Caco-2 (cell line): ENCODE data around the gene PLEKHN1. TPM values are rescaled to one million over a fixed set of nuclear protein-coding genes. Genes with fewer than 3 reads are reported as not detected.

Experiments
- BruUV-seq: library from RNA; stranded (reverse); fragments of 400-500 nt; replicated peaks from 2 replicates; lab custom pipeline; 2021; lab: Mats Ljungman, UMichigan
- CTCF ChIA-PET: fragments of 300-600 bp; sonication (Branson Sonifier 250); formaldehyde crosslinking; loops from one replicate; lab custom pipeline; 2022; ENCODE audit warnings: antibody characterized with exemption; lab: Charles Lee
- POLR2A ChIA-PET: fragments of 300-600 bp; sonication (Branson Sonifier 250); formaldehyde crosslinking; loops from one replicate; lab custom pipeline; 2022; ENCODE audit warnings: antibody characterized with exemption; lab: Charles Lee
- DNase-seq, 2 experiments: peaks; one replicate each; pipeline versions ENCODE4 v3.0.0 to v3.0.0-alpha.2; 2020 to 2022
- H3K27me3 ChIP-seq: replicated peaks from 2 replicates; pipeline ENCODE4 v1.6.0; 2011; ENCODE audit warnings: low read length; ENCODE audit not compliant: control insufficient read depth, insufficient read depth
- H3K36me3 ChIP-seq: 2 replicates; pipeline ENCODE4 v1.5.1; 2011; ENCODE audit warnings: low read length; ENCODE audit not compliant: control insufficient read depth, insufficient read depth
- H3K4me1 ChIP-seq: fragments of 250-450 bp; sonication (Bioruptor Pico); 2 replicates; pipeline ENCODE4 v1.5.1; 2020; ENCODE audit warnings: mild to moderate bottlenecking
- H3K4me3 ChIP-seq: 2 replicates; pipeline ENCODE4 v1.5.1; 2011; ENCODE audit warnings: low read depth, mild to moderate bottlenecking, control low read depth, low read length
- H3K9me3 ChIP-seq: fragments of 250-450 bp; sonication (Bioruptor Pico); 2 replicates; pipeline ENCODE4 v1.5.1; 2020; ENCODE audit warnings: mild to moderate bottlenecking, moderate library complexity
- H3K27ac Mint-ChIP-seq: one replicate; pipeline ENCODE4 v1.8.0; 2022; ENCODE audit warnings: mixed read lengths; ENCODE audit not compliant: unreplicated experiment
- H3K27me3 Mint-ChIP-seq: one replicate; pipeline ENCODE4 v1.8.0; 2022; ENCODE audit warnings: mixed read lengths; ENCODE audit not compliant: insufficient read depth, unreplicated experiment
- H3K36me3 Mint-ChIP-seq: one replicate; pipeline ENCODE4 v1.8.0; 2022; ENCODE audit warnings: mild to moderate bottlenecking, mixed read lengths; ENCODE audit not compliant: insufficient read depth, unreplicated experiment
- H3K4me1 Mint-ChIP-seq: one replicate; pipeline ENCODE4 v1.8.0; 2022; ENCODE audit warnings: low read depth, mixed read lengths; ENCODE audit not compliant: unreplicated experiment
- H3K4me3 Mint-ChIP-seq: one replicate; pipeline ENCODE4 v1.8.0; 2022; ENCODE audit warnings: mild to moderate bottlenecking, moderate library complexity, mixed read lengths; ENCODE audit not compliant: unreplicated experiment
- H3K9me3 Mint-ChIP-seq: one replicate; pipeline ENCODE4 v1.8.0; 2022; ENCODE audit warnings: mixed read lengths; ENCODE audit not compliant: unreplicated experiment
- intact Hi-C: fragments of 100-400 bp; cut with micrococcal nuclease; formaldehyde crosslinking; loops from one replicate; pipeline ENCODE4 v1.10.0; 2022; ENCODE audit not compliant: unreplicated experiment
- total RNA-seq: library from RNA; stranded (reverse); gene quantifications from 2 replicates; pipeline ENCODE4 v1.2.3, GENCODE V29; 2022
- TF ChIP-seq, protein P1 (sequence below), 2 experiments: fragments of 200-600 bp in 1 of 2; IDR thresholded peaks; 1 replicate in 1 of 2; 2 replicates in 1 of 2; pipeline versions ENCODE4 v1.5.1 to v1.8.0; 2011 to 2022; ENCODE audit warnings: antibody characterized with exemption in 1 of 2, control low read depth in 1 of 2, inconsistent platforms in 1 of 2, low read depth in 1 of 2, low read length in 1 of 2, mild to moderate bottlenecking in 1 of 2, moderate library complexity in 1 of 2; ENCODE audit not compliant: insufficient read depth in 1 of 2, severe bottlenecking in 1 of 2, unreplicated experiment in 1 of 2

Gene PLEKHN1
- total RNA-seq, 1 experiment from 2014 or later = 3.1 TPM

DNA sequence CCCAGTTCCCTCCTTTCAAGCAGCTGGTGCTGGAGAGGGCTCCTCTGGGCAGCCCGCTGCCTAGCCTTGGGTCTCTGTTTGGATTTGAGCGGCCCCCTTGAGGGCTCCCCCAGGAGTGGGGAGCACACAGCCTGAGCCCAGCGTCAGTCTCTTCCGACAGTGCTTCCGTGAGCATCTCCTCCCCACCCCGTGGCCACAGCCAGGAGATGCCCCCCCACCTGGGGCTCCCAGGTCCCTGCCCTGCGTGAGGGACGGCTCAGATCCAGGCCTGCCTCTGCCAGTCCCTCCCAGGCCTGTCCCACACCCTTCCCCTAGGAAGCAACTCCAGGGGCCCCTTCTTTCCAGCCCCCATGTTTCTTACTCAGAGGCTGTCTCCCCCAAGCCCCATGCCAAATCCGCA lies 39.0 kb upstream of the PLEKHN1 start:
- intact Hi-C loops = no loop called here
- H3K27me3 Mint-ChIP-seq = peaks cover 13% of the 10 kb centered on the region

GRCh38 chr1:927748-928147 lies 38.5 kb upstream of the PLEKHN1 start:
- Mint-ChIP-seq H3K36me3 (no peaks in the 10 kb centered on the region), H3K9me3 (no peaks in the 10 kb centered on the region), H3K4me3 (no peak overlapping the region), H3K4me1 (no peaks in the 10 kb centered on the region), H3K27ac (no peak overlapping the region), H3K27me3 (peaks cover 13% of the 10 kb centered on the region)
- ChIA-PET CTCF (no interaction called here), POLR2A (no interaction called here)
- TF ChIP-seq, protein P1, sequence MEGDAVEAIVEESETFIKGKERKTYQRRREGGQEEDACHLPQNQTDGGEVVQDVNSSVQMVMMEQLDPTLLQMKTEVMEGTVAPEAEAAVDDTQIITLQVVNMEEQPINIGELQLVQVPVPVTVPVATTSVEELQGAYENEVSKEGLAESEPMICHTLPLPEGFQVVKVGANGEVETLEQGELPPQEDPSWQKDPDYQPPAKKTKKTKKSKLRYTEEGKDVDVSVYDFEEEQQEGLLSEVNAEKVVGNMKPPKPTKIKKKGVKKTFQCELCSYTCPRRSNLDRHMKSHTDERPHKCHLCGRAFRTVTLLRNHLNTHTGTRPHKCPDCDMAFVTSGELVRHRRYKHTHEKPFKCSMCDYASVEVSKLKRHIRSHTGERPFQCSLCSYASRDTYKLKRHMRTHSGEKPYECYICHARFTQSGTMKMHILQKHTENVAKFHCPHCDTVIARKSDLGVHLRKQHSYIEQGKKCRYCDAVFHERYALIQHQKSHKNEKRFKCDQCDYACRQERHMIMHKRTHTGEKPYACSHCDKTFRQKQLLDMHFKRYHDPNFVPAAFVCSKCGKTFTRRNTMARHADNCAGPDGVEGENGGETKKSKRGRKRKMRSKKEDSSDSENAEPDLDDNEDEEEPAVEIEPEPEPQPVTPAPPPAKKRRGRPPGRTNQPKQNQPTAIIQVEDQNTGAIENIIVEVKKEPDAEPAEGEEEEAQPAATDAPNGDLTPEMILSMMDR (IDR thresholded peaks at IDR 0.05; ENCODE audit: insufficient read depth in 1 of 2, low read depth in 1 of 2, low read length in 1 of 2, severe bottlenecking in 1 of 2, unreplicated experiment in 1 of 2) = no peak
- no peaks in the 10 kb centered on the region for H3K4me1 ChIP-seq
- no peaks in the 10 kb centered on the region for H3K9me3 ChIP-seq
- BruUV-seq = no TSS peak
- no peaks in the 10 kb centered on the region for H3K36me3 ChIP-seq
- DNase-seq = no peak
- no peak overlapping the region for H3K4me3 ChIP-seq
- H3K27me3 ChIP-seq = peaks cover 6% of the 10 kb centered on the region; the same call in 1 of the 2 replicates
- intact Hi-C loops = no loop called here

More for the DNA sequence above, 39.0 kb upstream of the PLEKHN1 start:
- H3K36me3 ChIP-seq = no peaks in the 10 kb centered on the region
- Mint-ChIP-seq H3K27ac (no peak overlapping the region), H3K4me1 (no peaks in the 10 kb centered on the region), H3K4me3 (no peak overlapping the region), H3K9me3 (no peaks in the 10 kb centered on the region), H3K36me3 (no peaks in the 10 kb centered on the region)
- no TSS peak for BruUV-seq
- DNase-seq = no peak
- H3K4me1 ChIP-seq = no peaks in the 10 kb centered on the region
- no peaks in the 10 kb centered on the region for H3K9me3 ChIP-seq
- peaks cover 6% of the 10 kb centered on the region; the same call in 1 of the 2 replicates for H3K27me3 ChIP-seq
- POLR2A ChIA-PET = no interaction called here
- TF ChIP-seq, protein P1 (IDR thresholded peaks at IDR 0.05; ENCODE audit: insufficient read depth in 1 of 2, low read depth in 1 of 2, low read length in 1 of 2, severe bottlenecking in 1 of 2, unreplicated experiment in 1 of 2) = no peak
- CTCF ChIA-PET = no interaction called here
- no peak overlapping the region for H3K4me3 ChIP-seq

GRCh38 chr1:928825-929661 lies 37.2 kb upstream of the PLEKHN1 start:
- no peaks in the 10 kb centered on the region for H3K9me3 Mint-ChIP-seq
- ChIA-PET POLR2A (no interaction called here), CTCF (no interaction called here)
- H3K4me1 Mint-ChIP-seq = no peaks in the 10 kb centered on the region
- Histone ChIP-seq H3K4me1 (no peaks in the 10 kb centered on the region), H3K36me3 (no peaks in the 10 kb centered on the region), H3K27me3 (peaks cover 6% of the 10 kb centered on the region; the same call in 1 of the 2 replicates), H3K4me3 (no peak overlapping the region), H3K9me3 (no peaks in the 10 kb centered on the region)
- no peaks in the 10 kb centered on the region for H3K36me3 Mint-ChIP-seq
- H3K27me3 Mint-ChIP-seq = peaks cover 13% of the 10 kb centered on the region
- BruUV-seq = no TSS peak
- H3K27ac Mint-ChIP-seq = no peak overlapping the region
- DNase-seq = no peak
- H3K4me3 Mint-ChIP-seq = no peak overlapping the region
- intact Hi-C loops = no loop called here
- TF ChIP-seq, protein P1 (IDR thresholded peaks at IDR 0.05; ENCODE audit: insufficient read depth in 1 of 2, low read depth in 1 of 2, low read length in 1 of 2, severe bottlenecking in 1 of 2, unreplicated experiment in 1 of 2) = no peak
